ENCODE measurements around the gene ARHGAP23. TPM values are rescaled to one million over a fixed set of nuclear protein-coding genes. Genes with fewer than 3 reads are reported as not detected.

The ARHGAP23 gene
- total and polyA plus RNA-seq, 2 donors (not counting 3 experiments of a cell fraction or from before 2014, with no cell fraction given): 25.4 to 190 TPM

- H3K4me1 ChIP-seq (ENCODE audit: control insufficient read depth, extremely low read depth, insufficient read depth, low read length): peaks cover 41% of the 10 kb centered on the region
- H4K20me1 ChIP-seq (replicated peaks; ENCODE audit: control insufficient read depth, extremely low read depth, insufficient read depth, low read length): peaks cover 5% of the 10 kb centered on the region
- H3K9me3 ChIP-seq (replicated peaks; ENCODE audit: control insufficient read depth, insufficient read depth, low read length): no peaks in the 10 kb centered on the region
- H3K4me3 ChIP-seq (replicated peaks in 1 of 3; ENCODE audit: insufficient read depth in 1 of 3, low read depth in 1 of 3, low read length in 3 of 3): no peak overlapping the region
- H3K9ac ChIP-seq (replicated peaks; ENCODE audit: extremely low read depth, insufficient read depth, low read length): no peak overlapping the region
- BruUV-seq (replicated peaks): no TSS peak
- peaks cover 82% of the 10 kb centered on the region for H3K79me2 ChIP-seq (ENCODE audit: control insufficient read depth, insufficient read depth, low read length)
- CTCF ChIA-PET: interaction anchor here (1.0 to 3.8 kb wide), 5 partner anchors 8 to 21 kb away, joined by 3 to 18 read pairs (median 3); no protein-coding TSS in a partner anchor
- no peaks in the 10 kb centered on the region for H3K27me3 ChIP-seq (ENCODE audit: control insufficient read depth in 2 of 2, insufficient read depth in 2 of 2, low read length in 2 of 2)
- POLR2A ChIA-PET: no interaction called here
- TF ChIP-seq JUN (IDR thresholded peaks at IDR 0.05; ENCODE audit: borderline replicate concordance, insufficient read depth, insufficient read length, low read depth): no peak
- no peak for TF ChIP-seq POLR2A (IDR thresholded peaks at IDR 0.05; ENCODE audit: low read depth, low read length)
- no peak for TF ChIP-seq FOS (IDR thresholded peaks at IDR 0.05; ENCODE audit: borderline replicate concordance, insufficient read depth, low read length)
- TF ChIP-seq CTCF (IDR thresholded peaks at IDR 0.05; ENCODE audit: extremely low read depth in 1 of 2, insufficient read depth in 1 of 2, low read depth in 1 of 2, low read length in 2 of 2): no peak
- TF ChIP-seq GATA2 (IDR thresholded peaks at IDR 0.05; ENCODE audit: insufficient read depth, insufficient read length, low read depth, low read length): no peak
- TF ChIP-seq MYC (IDR thresholded peaks at IDR 0.05; ENCODE audit: low read depth, low read length): no peak
- no peak for TF ChIP-seq EZH2 (IDR thresholded peaks at IDR 0.05; ENCODE audit: borderline replicate concordance, low read depth, low read length, severe bottlenecking)
- no peak for TF ChIP-seq POLR2AphosphoS5 (IDR thresholded peaks at IDR 0.05; ENCODE audit: insufficient read depth, low read depth, low read length)
- no peak for TF ChIP-seq MAX (IDR thresholded peaks at IDR 0.05; ENCODE audit: insufficient read depth, insufficient read length)
- no peak overlapping the region for H2AFZ ChIP-seq (ENCODE audit: low read depth, low read length)
- H3K27ac ChIP-seq (ENCODE audit: insufficient read depth, low read depth, low read length): no peak overlapping the region
- peak overlapping the region; percentile 89 for H3K4me2 ChIP-seq (ENCODE audit: insufficient read depth, low read length)
- dilution Hi-C loops (cut with MboI; ENCODE audit: extremely low pct_ligation_motif_present, low sequenced_read_pairs) (no loop called here), intact Hi-C loops (cut with micrococcal nuclease) (no loop called here)
- peaks cover 0 to 2% of the 10 kb centered on the region in 2 experiments for H3K36me3 ChIP-seq (ENCODE audit: control insufficient read depth in 2 of 2, extremely low read depth in 1 of 2, insufficient read depth in 2 of 2, low read length in 2 of 2)
- no peaks in the 10 kb centered on the region for H3K9me1 ChIP-seq (replicated peaks; ENCODE audit: control insufficient read depth, extremely low read depth, insufficient read depth, low read length)
- FAIRE-seq: no peak
- no peak for DNase-seq (ENCODE audit: low read depth, low spot score)
These were observed 2.1 kb downstream of the ARHGAP23 start for GRCh38 chr17:38430316-38430715.
